Measurements from ENCODE around the gene RPL36.

DNA sequence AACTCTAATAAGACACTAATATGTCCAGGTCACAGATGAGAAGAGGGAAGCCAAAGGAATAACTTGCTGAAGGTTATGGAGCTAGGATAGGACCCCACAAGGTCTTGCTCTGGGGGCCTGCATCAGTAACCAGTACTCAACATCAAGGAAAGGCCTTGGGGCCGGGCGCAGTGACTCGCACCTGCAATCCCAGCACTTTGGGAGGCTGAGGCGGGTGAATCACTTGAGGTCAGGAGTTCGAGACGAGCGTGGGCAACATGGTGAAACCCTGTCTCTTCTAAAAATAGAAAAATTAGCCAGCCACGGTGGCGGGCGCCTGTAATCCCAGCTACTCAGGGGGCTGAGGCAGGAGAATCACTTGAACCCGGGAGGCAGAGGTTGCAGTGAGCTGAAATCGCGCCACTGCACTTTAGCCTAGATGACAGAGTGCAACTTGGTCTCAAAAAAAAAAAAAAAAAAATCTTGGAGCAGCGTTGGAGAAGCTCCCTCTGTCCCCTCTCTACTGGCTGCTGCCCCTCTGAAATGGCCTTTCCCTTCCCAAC, 28.0 kb downstream of the RPL36 start:
- TF ChIP-seq CTCF (IDR thresholded peaks at IDR 0.05) (no peak), POLR2A (IDR thresholded peaks at IDR 0.05) (no peak)

All from transverse colon (tissue), 3 donors.